ENCODE measurements around the gene RELN. TPM values are rescaled to one million over a fixed set of nuclear protein-coding genes. Genes with fewer than 3 reads are reported as not detected.

The RELN gene
- total and polyA plus RNA-seq, 5 donors from 2014 or later, result not detected

DNA sequence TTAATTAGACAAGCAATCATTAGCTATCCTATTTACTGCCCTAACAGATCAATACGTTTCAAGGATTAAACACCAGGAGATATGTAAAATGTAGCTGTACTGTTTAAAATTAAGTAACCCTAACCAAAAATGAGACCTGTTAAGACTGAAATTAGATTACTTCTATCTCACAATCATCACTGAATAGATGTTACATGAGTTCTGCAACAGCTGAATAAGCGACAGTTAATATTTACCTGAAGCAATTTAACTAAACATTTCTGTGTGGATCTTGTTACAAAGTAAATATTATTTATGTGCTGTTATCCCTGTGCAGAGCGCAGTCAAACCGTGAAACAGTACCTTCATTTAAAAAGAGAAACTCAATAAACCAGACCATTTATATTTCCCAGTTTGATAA, 122.5 kb downstream of the RELN start:
- Histone ChIP-seq H3K4me3 (ENCODE audit: low read depth, low read length) (no peak overlapping the region), H3K36me3 (ENCODE audit: control insufficient read depth, insufficient read depth, low read length) (no peaks in the 10 kb centered on the region), H3K27me3 (ENCODE audit: control insufficient read depth, insufficient read depth, low read length) (no peaks in the 10 kb centered on the region), H3K4me1 (ENCODE audit: control insufficient read depth, insufficient read depth, low read length, poor library complexity, severe bottlenecking) (no peaks in the 10 kb centered on the region), H3K9me3 (ENCODE audit: control insufficient read depth in 2 of 2, low read length in 2 of 2) (no peaks in the 10 kb centered on the region), H3K27ac (ENCODE audit: insufficient read depth, low read length, poor library complexity, severe bottlenecking) (no peak overlapping the region)
- no peak for DNase-seq
- ATAC-seq (ENCODE audit: low read depth in 2 of 2), result no peak
- peaks cover 6% of the 10 kb centered on the region for H3K27me3 Mint-ChIP-seq
- H3K27ac Mint-ChIP-seq, result no peak overlapping the region
- peaks cover 0 to 2% (median 0%) of the 10 kb centered on the region in 7 donors for H3K9me3 Mint-ChIP-seq
- no peaks in the 10 kb centered on the region for H3K4me1 Mint-ChIP-seq
- H3K4me3 Mint-ChIP-seq, result no peak overlapping the region
- no peaks in the 10 kb centered on the region for H3K36me3 Mint-ChIP-seq

DNA sequence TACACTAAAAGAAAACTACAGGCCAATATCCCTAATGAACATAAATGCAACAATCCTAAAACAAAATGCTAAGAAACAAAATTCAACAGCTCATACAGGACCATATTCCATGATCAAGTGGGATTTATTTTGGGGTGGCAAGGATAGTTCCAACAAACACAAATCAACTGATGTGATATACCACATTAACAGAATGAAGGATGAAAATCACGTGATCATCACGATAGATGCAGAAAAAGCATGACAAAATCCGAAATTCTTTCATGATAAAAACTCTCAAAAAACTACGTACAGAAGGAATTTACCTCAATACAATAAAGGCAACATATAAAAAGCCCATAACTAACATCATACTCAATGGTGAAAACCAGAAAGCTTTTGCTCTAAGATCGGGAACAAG, 124.0 kb downstream of the RELN start:
- no peak for ATAC-seq (ENCODE audit: low read depth in 2 of 2)
- peaks cover 6% of the 10 kb centered on the region for H3K27me3 Mint-ChIP-seq
- no peaks in the 10 kb centered on the region for H3K36me3 Mint-ChIP-seq

GRCh38 chr7:103862302-103863035, 127.0 kb downstream of the RELN start:
- Histone ChIP-seq H3K9me3 (ENCODE audit: control insufficient read depth in 2 of 2, low read length in 2 of 2) (no peaks in the 10 kb centered on the region), H3K4me3 (ENCODE audit: low read depth, low read length) (no peak overlapping the region), H3K36me3 (ENCODE audit: control insufficient read depth, insufficient read depth, low read length) (no peaks in the 10 kb centered on the region), H3K27me3 (ENCODE audit: control insufficient read depth, insufficient read depth, low read length) (no peaks in the 10 kb centered on the region), H3K4me1 (ENCODE audit: control insufficient read depth, insufficient read depth, low read length, poor library complexity, severe bottlenecking) (no peaks in the 10 kb centered on the region), H3K27ac (ENCODE audit: insufficient read depth, low read length, poor library complexity, severe bottlenecking) (no peak overlapping the region)
- no peaks in the 10 kb centered on the region for H3K36me3 Mint-ChIP-seq
- DNase-seq (no peak), ATAC-seq (ENCODE audit: low read depth in 2 of 2) (no peak)
- peaks cover 0 to 6% (median 0%) of the 10 kb centered on the region in 7 donors for H3K9me3 Mint-ChIP-seq
- H3K27ac Mint-ChIP-seq, result no peak overlapping the region
- H3K27me3 Mint-ChIP-seq, result peaks cover 4% of the 10 kb centered on the region
- H3K4me3 Mint-ChIP-seq, result no peak overlapping the region
- H3K4me1 Mint-ChIP-seq, result no peaks in the 10 kb centered on the region

More for the DNA sequence above, 124.0 kb downstream of the RELN start:
- Histone ChIP-seq H3K4me1 (ENCODE audit: control insufficient read depth, insufficient read depth, low read length, poor library complexity, severe bottlenecking) (no peaks in the 10 kb centered on the region), H3K9me3 (ENCODE audit: control insufficient read depth in 2 of 2, low read length in 2 of 2) (no peaks in the 10 kb centered on the region), H3K27me3 (ENCODE audit: control insufficient read depth, insufficient read depth, low read length) (no peaks in the 10 kb centered on the region), H3K27ac (ENCODE audit: insufficient read depth, low read length, poor library complexity, severe bottlenecking) (no peak overlapping the region), H3K4me3 (ENCODE audit: low read depth, low read length) (no peak overlapping the region), H3K36me3 (ENCODE audit: control insufficient read depth, insufficient read depth, low read length) (no peaks in the 10 kb centered on the region)
- H3K4me1 Mint-ChIP-seq, result no peaks in the 10 kb centered on the region
- no peak for DNase-seq
- no peak overlapping the region for H3K4me3 Mint-ChIP-seq
- peaks cover 0 to 2% (median 0%) of the 10 kb centered on the region in 7 donors for H3K9me3 Mint-ChIP-seq
- H3K27ac Mint-ChIP-seq, result no peak overlapping the region

DNA sequence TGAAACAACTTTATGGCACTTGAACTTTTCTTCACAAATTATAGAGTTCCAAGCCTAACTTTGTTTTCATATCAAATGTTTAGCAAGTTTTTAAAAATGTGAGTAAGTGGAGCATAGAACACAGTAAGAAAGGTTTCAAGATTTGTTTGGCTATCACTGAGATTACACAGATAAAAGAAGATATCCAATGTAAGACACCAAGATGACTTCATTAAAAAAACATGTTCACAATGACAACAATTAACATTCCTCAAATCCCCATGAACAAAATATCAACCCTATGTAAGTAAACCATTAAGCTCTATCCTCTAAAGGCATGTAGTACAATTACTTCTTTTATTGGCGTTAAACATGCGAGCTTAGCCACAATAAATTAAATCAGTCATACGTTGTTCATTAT, 129.7 kb downstream of the RELN start:
- H3K27me3 ChIP-seq (ENCODE audit: control insufficient read depth, insufficient read depth, low read length), result peaks cover 2% of the 10 kb centered on the region
- DNase-seq, result no peak
- Mint-ChIP-seq H3K4me1 (no peaks in the 10 kb centered on the region), H3K9me3 (peaks cover 0 to 6% (median 0%) of the 10 kb centered on the region in 7 donors), H3K4me3 (no peak overlapping the region), H3K27me3 (peaks cover 4% of the 10 kb centered on the region), H3K27ac (no peak overlapping the region), H3K36me3 (no peaks in the 10 kb centered on the region)
- H3K36me3 ChIP-seq (ENCODE audit: control insufficient read depth, insufficient read depth, low read length), result no peaks in the 10 kb centered on the region
- H3K4me1 ChIP-seq (ENCODE audit: control insufficient read depth, insufficient read depth, low read length, poor library complexity, severe bottlenecking), result no peaks in the 10 kb centered on the region
- no peak overlapping the region for H3K27ac ChIP-seq (ENCODE audit: insufficient read depth, low read length, poor library complexity, severe bottlenecking)
- no peaks in the 10 kb centered on the region for H3K9me3 ChIP-seq (ENCODE audit: control insufficient read depth in 2 of 2, low read length in 2 of 2)
- no peak overlapping the region for H3K4me3 ChIP-seq (ENCODE audit: low read depth, low read length)
- ATAC-seq (ENCODE audit: low read depth in 2 of 2), result no peak

- no peak for ATAC-seq (ENCODE audit: low read depth in 2 of 2)
- H3K4me3 Mint-ChIP-seq, result no peak overlapping the region
- no peaks in the 10 kb centered on the region for H3K4me1 ChIP-seq (ENCODE audit: control insufficient read depth, insufficient read depth, low read length, poor library complexity, severe bottlenecking)
- H3K27ac Mint-ChIP-seq, result no peak overlapping the region
- no peaks in the 10 kb centered on the region for H3K36me3 Mint-ChIP-seq
- DNase-seq, result no peak
- H3K4me1 Mint-ChIP-seq, result no peaks in the 10 kb centered on the region
- H3K4me3 ChIP-seq (ENCODE audit: low read depth, low read length), result no peak overlapping the region
- H3K9me3 Mint-ChIP-seq, result peaks cover 0 to 5% (median 0%) of the 10 kb centered on the region in 7 donors
- peaks cover 4% of the 10 kb centered on the region for H3K27me3 Mint-ChIP-seq
- peaks cover 2% of the 10 kb centered on the region for H3K27me3 ChIP-seq (ENCODE audit: control insufficient read depth, insufficient read depth, low read length)
- H3K36me3 ChIP-seq (ENCODE audit: control insufficient read depth, insufficient read depth, low read length), result no peaks in the 10 kb centered on the region
- H3K27ac ChIP-seq (ENCODE audit: insufficient read depth, low read length, poor library complexity, severe bottlenecking), result no peak overlapping the region
- no peaks in the 10 kb centered on the region for H3K9me3 ChIP-seq (ENCODE audit: control insufficient read depth in 2 of 2, low read length in 2 of 2)
Observed at GRCh38 chr7:103857435-103857834, 132.0 kb downstream of the RELN start.

DNA sequence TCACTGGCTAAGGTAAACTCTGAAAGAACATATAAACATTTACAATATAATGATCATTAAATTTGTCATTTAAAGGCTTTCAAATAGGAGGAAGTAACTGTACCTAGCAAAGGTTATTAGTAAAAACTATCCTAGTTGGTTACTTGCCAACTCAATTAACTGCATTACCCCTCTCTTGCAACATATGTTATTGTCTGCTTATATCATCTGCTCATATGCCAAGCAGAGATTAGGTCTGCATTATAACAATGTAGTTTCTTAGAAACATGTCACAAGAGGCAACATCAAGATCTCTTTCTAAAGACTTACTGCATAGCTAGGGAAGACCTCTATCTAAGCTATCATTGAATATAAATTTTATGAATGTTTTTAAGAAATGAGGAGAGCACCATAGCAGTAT, 132.5 kb downstream of the RELN start:
- H3K27ac ChIP-seq (ENCODE audit: insufficient read depth, low read length, poor library complexity, severe bottlenecking), result no peak overlapping the region
- DNase-seq (no peak), ATAC-seq (ENCODE audit: low read depth in 2 of 2) (no peak)
- no peaks in the 10 kb centered on the region for H3K36me3 ChIP-seq (ENCODE audit: control insufficient read depth, insufficient read depth, low read length)
- peaks cover 0 to 5% (median 0%) of the 10 kb centered on the region in 7 donors for H3K9me3 Mint-ChIP-seq
- no peak overlapping the region for H3K4me3 Mint-ChIP-seq
- peaks cover 4% of the 10 kb centered on the region for H3K27me3 Mint-ChIP-seq
- no peak overlapping the region for H3K4me3 ChIP-seq (ENCODE audit: low read depth, low read length)
- H3K36me3 Mint-ChIP-seq, result no peaks in the 10 kb centered on the region
- peaks cover 2% of the 10 kb centered on the region for H3K27me3 ChIP-seq (ENCODE audit: control insufficient read depth, insufficient read depth, low read length)
- no peak overlapping the region for H3K27ac Mint-ChIP-seq
- no peaks in the 10 kb centered on the region for H3K4me1 Mint-ChIP-seq
- no peaks in the 10 kb centered on the region for H3K9me3 ChIP-seq (ENCODE audit: control insufficient read depth in 2 of 2, low read length in 2 of 2)
- H3K4me1 ChIP-seq (ENCODE audit: control insufficient read depth, insufficient read depth, low read length, poor library complexity, severe bottlenecking), result no peaks in the 10 kb centered on the region

- no peaks in the 10 kb centered on the region for H3K36me3 ChIP-seq (ENCODE audit: control insufficient read depth, insufficient read depth, low read length)
- H3K4me1 Mint-ChIP-seq, result no peaks in the 10 kb centered on the region
- H3K9me3 ChIP-seq (ENCODE audit: control insufficient read depth in 2 of 2, low read length in 2 of 2), result no peaks in the 10 kb centered on the region
- H3K27me3 Mint-ChIP-seq, result peaks cover 4% of the 10 kb centered on the region
- H3K27me3 ChIP-seq (ENCODE audit: control insufficient read depth, insufficient read depth, low read length), result peaks cover 2% of the 10 kb centered on the region
- H3K9me3 Mint-ChIP-seq, result peaks cover 0 to 5% (median 2%) of the 10 kb centered on the region in 7 donors
- no peak overlapping the region for H3K4me3 Mint-ChIP-seq
- ATAC-seq (ENCODE audit: low read depth in 2 of 2) (no peak), DNase-seq (no peak)
- no peak overlapping the region for H3K27ac ChIP-seq (ENCODE audit: insufficient read depth, low read length, poor library complexity, severe bottlenecking)
- H3K36me3 Mint-ChIP-seq, result no peaks in the 10 kb centered on the region
- no peak overlapping the region for H3K27ac Mint-ChIP-seq
- no peaks in the 10 kb centered on the region for H3K4me1 ChIP-seq (ENCODE audit: control insufficient read depth, insufficient read depth, low read length, poor library complexity, severe bottlenecking)
- H3K4me3 ChIP-seq (ENCODE audit: low read depth, low read length), result no peak overlapping the region
Observed at GRCh38 chr7:103855671-103856070, 133.8 kb downstream of the RELN start.

DNA sequence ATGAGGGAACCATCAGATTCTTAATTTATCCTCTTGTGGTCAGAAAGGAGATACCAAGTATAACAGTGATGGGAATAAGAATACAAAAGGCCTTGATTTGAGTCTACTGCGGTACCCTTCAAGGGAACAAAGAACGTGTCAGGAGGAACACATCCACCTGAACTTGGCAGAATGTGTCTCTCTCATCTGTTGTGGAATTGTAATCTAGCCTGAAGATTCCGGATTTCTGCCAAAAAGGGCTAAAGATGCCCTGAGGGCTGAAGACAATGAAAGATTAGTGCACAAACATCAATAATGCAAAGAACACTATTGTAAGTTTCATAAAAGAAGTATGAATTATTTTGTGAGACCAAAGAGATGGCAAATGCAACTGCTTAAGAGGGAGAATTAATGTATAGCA, 134.8 kb downstream of the RELN start:
- DNase-seq, result no peak
- peaks cover 0 to 6% (median 2%) of the 10 kb centered on the region in 7 donors for H3K9me3 Mint-ChIP-seq
- no peak overlapping the region for H3K4me3 ChIP-seq (ENCODE audit: low read depth, low read length)
- H3K27me3 ChIP-seq (ENCODE audit: control insufficient read depth, insufficient read depth, low read length), result peaks cover 2% of the 10 kb centered on the region
- no peaks in the 10 kb centered on the region for H3K36me3 ChIP-seq (ENCODE audit: control insufficient read depth, insufficient read depth, low read length)
- H3K36me3 Mint-ChIP-seq, result no peaks in the 10 kb centered on the region
- no peaks in the 10 kb centered on the region for H3K4me1 Mint-ChIP-seq
- no peak overlapping the region for H3K27ac ChIP-seq (ENCODE audit: insufficient read depth, low read length, poor library complexity, severe bottlenecking)
- no peaks in the 10 kb centered on the region for H3K9me3 ChIP-seq (ENCODE audit: control insufficient read depth in 2 of 2, low read length in 2 of 2)
- peaks cover 4% of the 10 kb centered on the region for H3K27me3 Mint-ChIP-seq
- H3K4me3 Mint-ChIP-seq, result no peak overlapping the region
- H3K4me1 ChIP-seq (ENCODE audit: control insufficient read depth, insufficient read depth, low read length, poor library complexity, severe bottlenecking), result no peaks in the 10 kb centered on the region
- H3K27ac Mint-ChIP-seq, result no peak overlapping the region
- ATAC-seq (ENCODE audit: low read depth in 2 of 2), result no peak

Data from CD4-positive, CD25-positive, alpha-beta regulatory T cell (primary cell).